Measurements from ENCODE around the gene OPRD1.

OPRD1 gene

GRCh38 chr1:28886731-28887418, 74.9 kb downstream of the OPRD1 start (continued):
- TF ChIP-seq ZBTB6 (tag by site-specific recombination; IDR thresholded peaks at IDR 0.05) (peak; percentile 59), ZBTB8A (tag by site-specific recombination; IDR thresholded peaks at IDR 0.05) (peak; percentile 77)

- ChIA-PET CTCF (interaction anchor here (1.8 kb wide), 1 partner anchor 146 kb away, joined by 15 read pairs; no protein-coding TSS in a partner anchor), POLR2A (interaction anchor here (0.8 to 1.3 kb wide), 4 partner anchors 27 to 294 kb away, joined by 3 to 5 read pairs (median 3); partner anchors contain the start of genes EPB41 and SRSF4)
- H3K4me3 ChIP-seq (ENCODE audit: low read depth, low read length): peak overlapping the region; percentile 89
- peak overlapping the region; percentile 66; the same call in 1 of the 2 replicates for H3K27ac ChIP-seq (ENCODE audit: extremely low read depth, low read depth, low read length)
- peaks cover 0 to 4% of the 10 kb centered on the region in 2 experiments; a peak in 2 of 3 replicates for H3K36me3 ChIP-seq (ENCODE audit: control insufficient read depth in 2 of 2, insufficient read depth in 1 of 2, low read length in 2 of 2)
- peak; percentile 31; the same call in 1 of the 2 replicates for TF ChIP-seq ZNF335 (tag by site-specific recombination; conservative IDR thresholded peaks at IDR 0.05)
- no peak for TF ChIP-seq ZNF302 (tag by site-specific recombination; IDR thresholded peaks at IDR 0.05; ENCODE audit: low read depth)
- peak; percentile 37; the same call in 1 of the 2 replicates for TF ChIP-seq ZIC2 (tag by site-specific recombination; IDR thresholded peaks at IDR 0.05)
- TF ChIP-seq BCL6B (tag by site-specific recombination; IDR thresholded peaks at IDR 0.05): no peak
- peak; percentile 96 for TF ChIP-seq ZNF341 (tag by site-specific recombination; IDR thresholded peaks at IDR 0.05; ENCODE audit: low read depth)
- TF ChIP-seq ZBTB6 (tag by site-specific recombination; IDR thresholded peaks at IDR 0.05): peak; percentile 74
- TF ChIP-seq ZBTB26 (tag by site-specific recombination; optimal IDR thresholded peaks at IDR 0.05): peak; percentile 20
- TF ChIP-seq ZNF394 (tag by site-specific recombination; IDR thresholded peaks at IDR 0.05; ENCODE audit: borderline replicate concordance): no peak
- TF ChIP-seq ZFP37 (tag by site-specific recombination; IDR thresholded peaks at IDR 0.05): 0 out of 2 replicates have a peak, but pooled peaks have one; percentile 6
- TF ChIP-seq ZNF112 (tag by site-specific recombination; IDR thresholded peaks at IDR 0.05): no peak
- TF ChIP-seq ZNF629 (tag by site-specific recombination; IDR thresholded peaks at IDR 0.05): no peak
- TF ChIP-seq ZNF701 (tag by site-specific recombination; IDR thresholded peaks at IDR 0.05): no peak
- peak; percentile 25; the same call in 1 of the 2 replicates for TF ChIP-seq HIC1 (tag by site-specific recombination; IDR thresholded peaks at IDR 0.05)
- H3K4me1 ChIP-seq (ENCODE audit: control insufficient read depth, insufficient read depth, low read length): peaks cover 6% of the 10 kb centered on the region
- H3K9me3 ChIP-seq (ENCODE audit: control insufficient read depth, insufficient read depth, low read depth, low read length): no peaks in the 10 kb centered on the region
These were observed 75.5 kb downstream of the OPRD1 start for GRCh38 chr1:28887419-28887834.

Measured in HEK293 (cell line).